NCI-H2196 treated with DMSO at 0.1 percent for 48 hours (cell line): ENCODE results near the gene DRC7.
"Not testable (repeated sequence)": the region's sequence is repeated elsewhere in the genome, so short reads cannot be mapped to it uniquely, and the experiment has no call there.

Source experiments
- DNase-seq: peaks from one replicate; lab custom pipeline; 2025; ENCODE audit not compliant: unreplicated experiment; lab: John Stamatoyannopoulos, UW

The DRC7 gene

GRCh38 chr16:57658878-57659674, 35.5 kb upstream of the DRC7 start:
- no peak for DNase-seq

DNA sequence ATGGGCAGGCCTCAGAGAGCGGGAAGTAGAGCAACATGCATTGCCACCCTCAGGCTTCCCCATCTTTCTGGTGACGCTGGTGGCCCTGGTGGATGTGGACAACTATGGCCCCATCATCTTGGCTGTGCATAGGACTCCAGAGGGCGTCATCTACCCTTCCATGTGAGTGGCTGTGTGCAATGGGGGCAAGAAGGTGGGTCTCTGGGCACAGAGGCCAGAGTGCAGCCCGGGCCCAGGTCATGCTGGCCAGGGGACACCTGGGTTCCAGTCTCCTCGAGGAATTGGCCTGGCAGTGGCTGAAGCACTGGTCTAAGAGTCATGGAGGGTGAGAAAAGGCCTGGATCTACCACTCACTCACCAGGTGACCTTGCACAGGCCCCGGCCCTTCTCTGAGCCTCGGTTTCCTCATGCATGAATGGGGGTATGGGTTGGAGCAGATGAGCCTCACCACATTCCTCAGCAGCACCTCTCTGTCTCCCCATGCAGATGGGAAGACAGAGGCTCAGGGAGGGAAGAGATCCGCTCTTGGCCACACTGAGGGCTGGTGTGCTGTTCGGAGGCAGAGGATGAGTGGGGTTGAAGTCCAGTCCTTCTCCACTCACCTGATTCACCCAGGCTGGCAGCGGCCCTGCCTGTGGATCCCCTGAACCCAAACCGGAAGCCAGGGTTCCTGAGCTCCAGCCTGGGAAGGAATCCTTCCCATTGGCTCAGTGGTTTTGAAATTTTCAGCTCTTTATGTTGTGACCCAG, 33.7 kb upstream of the DRC7 start:
- DNase-seq: no peak

- DNase-seq: no peak
Observed at GRCh38 chr16:57661510-57661909, 33.1 kb upstream of the DRC7 start.

GRCh38 chr16:57661936-57662906, 32.4 kb upstream of the DRC7 start:
- DNase-seq: no peak

DNA sequence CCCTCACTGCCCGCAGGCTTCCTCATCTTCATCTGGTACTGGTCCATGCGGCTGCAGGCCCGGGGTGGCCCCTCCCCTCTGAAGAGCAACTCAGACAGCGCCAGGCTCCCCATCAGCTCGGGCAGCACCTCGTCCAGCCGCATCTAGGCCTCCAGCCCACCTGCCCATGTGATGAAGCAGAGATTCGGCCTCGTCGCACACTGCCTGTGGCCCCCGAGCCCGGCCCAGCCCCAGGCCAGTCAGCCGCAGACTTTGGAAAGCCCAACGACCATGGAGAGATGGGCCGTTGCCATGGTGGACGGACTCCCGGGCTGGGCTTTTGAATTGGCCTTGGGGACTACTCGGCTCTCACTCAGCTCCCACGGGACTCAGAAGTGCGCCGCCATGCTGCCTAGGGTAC, 31.2 kb upstream of the DRC7 start:
- DNase-seq: no peak

DNA sequence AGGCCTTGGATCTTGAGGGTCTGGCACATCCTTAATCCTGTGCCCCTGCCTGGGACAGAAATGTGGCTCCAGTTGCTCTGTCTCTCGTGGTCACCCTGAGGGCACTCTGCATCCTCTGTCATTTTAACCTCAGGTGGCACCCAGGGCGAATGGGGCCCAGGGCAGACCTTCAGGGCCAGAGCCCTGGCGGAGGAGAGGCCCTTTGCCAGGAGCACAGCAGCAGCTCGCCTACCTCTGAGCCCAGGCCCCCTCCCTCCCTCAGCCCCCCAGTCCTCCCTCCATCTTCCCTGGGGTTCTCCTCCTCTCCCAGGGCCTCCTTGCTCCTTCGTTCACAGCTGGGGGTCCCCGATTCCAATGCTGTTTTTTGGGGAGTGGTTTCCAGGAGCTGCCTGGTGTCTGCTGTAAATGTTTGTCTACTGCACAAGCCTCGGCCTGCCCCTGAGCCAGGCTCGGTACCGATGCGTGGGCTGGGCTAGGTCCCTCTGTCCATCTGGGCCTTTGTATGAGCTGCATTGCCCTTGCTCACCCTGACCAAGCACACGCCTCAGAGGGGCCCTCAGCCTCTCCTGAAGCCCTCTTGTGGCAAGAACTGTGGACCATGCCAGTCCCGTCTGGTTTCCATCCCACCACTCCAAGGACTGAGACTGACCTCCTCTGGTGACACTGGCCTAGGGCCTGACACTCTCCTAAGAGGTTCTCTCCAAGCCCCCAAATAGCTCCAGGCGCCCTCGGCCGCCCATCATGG, 30.5 kb upstream of the DRC7 start:
- no peak for DNase-seq

DNA sequence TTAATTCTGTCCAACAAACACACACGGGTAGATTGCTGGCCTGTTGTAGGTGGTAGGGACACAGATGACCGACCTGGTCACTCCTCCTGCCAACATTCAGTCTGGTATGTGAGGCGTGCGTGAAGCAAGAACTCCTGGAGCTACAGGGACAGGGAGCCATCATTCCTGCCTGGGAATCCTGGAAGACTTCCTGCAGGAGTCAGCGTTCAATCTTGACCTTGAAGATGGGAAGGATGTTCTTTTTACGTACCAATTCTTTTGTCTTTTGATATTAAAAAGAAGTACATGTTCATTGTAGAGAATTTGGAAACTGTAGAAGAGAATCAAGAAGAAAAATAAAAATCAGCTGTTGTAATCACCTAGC, 30.0 kb upstream of the DRC7 start:
- DNase-seq: no peak

DNA sequence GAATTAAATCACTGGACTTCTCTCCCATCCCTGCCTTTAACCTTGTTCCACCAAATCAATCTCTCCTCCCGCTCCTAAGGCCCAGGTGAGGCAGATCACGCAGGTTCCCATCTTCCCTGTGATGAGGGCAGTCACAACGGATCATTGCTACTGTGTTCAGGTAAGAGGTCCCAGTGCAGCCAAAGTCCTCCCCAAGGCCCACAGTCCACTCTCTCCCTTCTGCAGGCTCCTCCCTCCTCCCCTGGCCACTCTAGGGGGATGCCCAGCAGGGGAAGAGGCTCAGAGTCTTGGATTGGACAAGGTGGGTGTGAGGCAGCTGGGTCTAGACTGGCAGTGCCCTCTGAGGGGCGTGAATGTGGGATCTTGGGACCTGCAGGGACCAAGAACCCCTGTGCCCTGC, 29.1 kb upstream of the DRC7 start:
- no peak for DNase-seq

DNA sequence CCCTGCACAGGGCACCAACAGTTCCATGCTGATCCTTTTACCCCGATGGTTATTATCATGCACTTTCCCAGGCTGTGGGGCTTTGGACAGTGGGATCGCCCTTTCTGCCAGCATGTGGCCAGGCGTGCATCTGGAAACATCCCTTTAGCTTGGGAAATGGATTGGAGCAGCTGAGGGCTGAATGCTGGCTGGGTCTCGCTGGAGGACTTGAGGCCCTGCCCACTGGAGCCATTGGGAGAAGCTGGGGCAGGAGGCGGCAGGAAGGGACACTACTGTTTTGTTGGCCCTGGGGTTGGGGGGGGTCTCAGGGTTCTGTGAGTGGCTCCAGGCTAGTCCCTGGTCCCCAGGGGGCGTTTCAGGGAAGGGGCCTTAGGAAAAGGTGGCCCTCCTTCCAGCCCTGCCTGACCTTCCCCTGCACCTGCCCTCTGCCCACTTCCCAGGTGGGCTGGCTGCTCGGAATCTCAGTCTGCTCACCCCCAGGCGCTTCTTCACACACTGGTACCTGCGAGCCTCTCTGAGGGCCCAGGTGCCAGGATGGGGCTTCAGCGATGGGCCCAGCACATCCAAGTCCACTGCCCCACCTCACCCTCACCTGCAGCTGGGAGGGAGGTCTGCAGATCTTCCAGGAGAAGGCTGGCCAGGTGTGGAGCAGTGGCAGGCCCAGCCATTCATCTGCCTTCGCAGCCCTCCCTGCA, 28.1 kb upstream of the DRC7 start:
- DNase-seq: no peak

- DNase-seq: no peak
Observed at GRCh38 chr16:57667048-57667525, 27.5 kb upstream of the DRC7 start.

DNA sequence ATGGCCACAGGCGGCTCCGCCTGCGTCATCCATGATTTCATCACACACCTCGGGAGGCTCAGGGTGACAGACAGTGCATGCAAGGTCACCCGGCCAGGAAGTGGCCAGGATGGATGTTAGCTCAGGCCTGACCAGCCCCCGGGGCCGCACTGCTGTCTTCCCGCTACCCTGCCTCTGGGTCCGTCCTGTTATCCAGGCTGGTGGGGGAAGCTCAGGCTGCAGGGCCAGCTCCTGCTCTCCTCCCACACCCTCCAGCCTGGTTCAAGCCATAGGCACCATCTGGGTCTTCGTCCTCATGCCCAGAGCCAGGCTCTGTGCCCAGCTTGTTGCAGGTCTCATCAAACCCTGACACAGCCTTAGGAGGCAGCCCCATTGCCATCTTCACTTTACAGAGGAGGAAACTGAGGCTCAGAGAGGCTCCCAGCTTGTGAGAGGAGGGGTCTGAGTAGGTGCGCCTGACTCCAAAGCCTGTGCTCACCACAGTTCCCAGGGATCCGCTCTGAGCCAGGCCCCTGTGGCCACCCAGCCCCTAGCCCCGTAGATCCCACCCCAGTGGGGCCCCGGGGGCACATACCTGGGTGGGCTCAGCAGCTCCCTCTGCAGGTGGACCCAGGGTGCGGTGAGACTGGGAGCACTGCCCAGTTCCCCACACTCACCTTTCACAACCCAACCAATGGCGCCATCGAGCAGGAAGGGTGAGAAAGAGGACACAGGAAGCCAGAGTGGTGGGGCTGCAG, 26.9 kb upstream of the DRC7 start:
- DNase-seq: no peak

- DNase-seq: no peak
Observed at GRCh38 chr16:57668263-57668571, 26.4 kb upstream of the DRC7 start, which contains the start of gene ADGRG3. Gene ADGRG3 (plus strand): TSS chr16:57668306. CDS start chr16:57668348, 42 bp downstream.

DNA sequence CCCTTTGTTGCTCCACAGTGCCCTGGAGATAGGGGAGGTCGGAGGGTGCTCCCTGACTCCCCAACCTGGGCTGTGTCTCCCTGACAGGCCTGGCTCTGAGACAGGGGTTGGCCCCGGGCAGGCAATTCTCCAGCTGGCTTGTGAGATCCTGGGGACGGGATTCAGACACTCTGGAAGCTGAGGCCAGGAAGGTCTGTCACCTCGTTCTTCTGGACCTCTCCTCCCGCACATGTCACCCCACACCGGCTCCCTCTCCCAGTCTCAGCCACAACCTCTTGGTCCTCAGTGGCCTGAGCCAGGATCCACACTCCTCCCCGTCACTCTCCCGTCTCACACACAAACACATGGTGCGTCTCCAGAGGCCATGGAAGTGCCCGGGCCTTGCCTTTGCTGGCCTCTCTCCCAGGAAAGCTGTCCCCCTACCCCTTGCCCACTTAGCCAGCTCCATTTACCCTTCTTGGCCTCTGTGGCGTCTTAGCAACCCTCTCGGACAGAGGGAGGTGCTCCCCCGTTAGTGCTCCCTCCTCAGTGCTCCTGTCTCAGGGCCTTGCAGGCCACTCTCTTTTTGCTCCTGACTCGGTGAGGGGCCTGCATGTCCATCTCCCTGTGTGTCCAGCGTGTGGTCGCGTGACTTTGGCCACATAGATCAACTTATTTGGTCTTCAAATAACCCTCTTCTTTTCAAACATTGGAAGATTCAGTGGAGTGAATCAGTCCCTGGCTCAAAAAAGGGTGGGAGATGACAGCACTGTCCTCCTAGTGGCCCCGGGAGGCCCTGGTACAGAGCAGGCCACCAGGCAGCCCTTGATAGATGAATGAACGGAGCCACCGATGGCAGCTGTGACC, 25.8 kb upstream of the DRC7 start:
- DNase-seq: no peak

- no peak for DNase-seq
Observed at GRCh38 chr16:57669476-57670162, 25.0 kb upstream of the DRC7 start.

DNA sequence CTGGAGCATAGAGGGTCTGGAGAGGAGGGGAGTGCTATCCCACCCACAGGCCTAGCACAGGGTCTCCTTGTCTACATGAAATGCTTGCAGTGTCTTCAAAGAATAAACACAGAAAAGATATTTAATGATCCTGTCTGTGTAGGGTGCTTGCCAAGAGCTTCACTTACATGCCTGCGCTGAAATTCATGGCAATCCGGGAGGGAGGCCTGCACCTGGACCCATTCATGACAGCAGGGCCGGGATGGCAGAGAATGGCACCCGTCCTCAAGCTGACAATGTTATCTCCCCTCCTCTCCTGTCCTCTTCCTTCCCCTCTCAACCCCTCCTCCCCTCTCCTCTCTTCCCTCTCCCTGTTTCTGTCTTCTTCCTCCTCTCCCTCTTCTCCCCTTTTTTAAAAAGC, 24.4 kb upstream of the DRC7 start:
- DNase-seq: no peak

- DNase-seq: not testable (repeated sequence)
Observed at GRCh38 chr16:57671451-57671850, 23.2 kb upstream of the DRC7 start.

GRCh38 chr16:57672416-57672815, 22.2 kb upstream of the DRC7 start:
- DNase-seq: no peak

- DNase-seq: no peak
Observed at GRCh38 chr16:57672824-57673223, 21.8 kb upstream of the DRC7 start.
